Activated CD4-positive, alpha-beta T cell treated with anti-CD3 and anti-CD28 coated beads for 36 hours (primary cell): ENCODE measurements around the gene MRPS21. TPM values are rescaled to one million over a fixed set of nuclear protein-coding genes. Genes with fewer than 3 reads are reported as not detected.

ENCODE experiments used
- ATAC-seq: fragments of 200-7000 bp; cut with Tn5 transposase; one replicate; pipeline ENCODE4 v1.10.0; 2021; ENCODE audit warnings: mild to moderate bottlenecking, moderate library complexity
- CTCF ChIA-PET: fragments of 350-600 bp; sonication (Branson Sonifier 250); formaldehyde crosslinking; loops from one replicate; lab custom pipeline; 2021; ENCODE audit warnings: antibody characterized with exemption; lab: Charles Lee
- POLR2A ChIA-PET: fragments of 350-600 bp; sonication (Branson Sonifier 250); formaldehyde crosslinking; loops from one replicate; lab custom pipeline; 2021; ENCODE audit warnings: antibody characterized with exemption, inconsistent platforms; lab: Charles Lee
- DNase-seq: peaks from one replicate; pipeline ENCODE4 v3.0.0-alpha.2; 2020
- H3K27ac Mint-ChIP-seq: one replicate; pipeline ENCODE4 v1.8.0; 2021; ENCODE audit warnings: mixed read lengths
- H3K27me3 Mint-ChIP-seq: one replicate; pipeline ENCODE4 v1.8.0; 2021; ENCODE audit warnings: mixed read lengths
- H3K36me3 Mint-ChIP-seq: one replicate; pipeline ENCODE4 v1.8.0; 2021; ENCODE audit warnings: low read depth, mixed read lengths
- H3K4me1 Mint-ChIP-seq: one replicate; pipeline ENCODE4 v1.8.0; 2021; ENCODE audit warnings: mixed read lengths
- H3K4me3 Mint-ChIP-seq: one replicate; pipeline ENCODE4 v1.8.0; 2021; ENCODE audit warnings: mild to moderate bottlenecking, moderate library complexity, mixed read lengths
- H3K9me3 Mint-ChIP-seq: one replicate; pipeline ENCODE4 v1.8.0; 2021; ENCODE audit warnings: low read depth, mixed read lengths
- intact Hi-C, 2 experiments: fragments of 100-400 bp; cut with DNase I in 1 of 2; cut with micrococcal nuclease in 1 of 2; formaldehyde crosslinking; loops; one replicate each; pipeline versions ENCODE4 v1.14.2 to v1.15.1; 2022 to 2024; cut with DNase I, micrococcal nuclease
- total RNA-seq, 2 experiments: library from RNA; stranded (reverse); gene quantifications; one replicate each; pipeline ENCODE4 v1.2.3, GENCODE V29; 2021

MRPS21 gene
- total RNA-seq, 2 experiments from 2014 or later, result 86.4 to 111 TPM

GRCh38 chr1:150262388-150263320 is 31.0 kb upstream of the MRPS21 start:
- no peak overlapping the region for H3K4me3 Mint-ChIP-seq
- H3K27me3 Mint-ChIP-seq, result peaks cover 10% of the 10 kb centered on the region
- H3K36me3 Mint-ChIP-seq, result peaks cover 23% of the 10 kb centered on the region
- intact Hi-C loops, result no loop called here
- DNase-seq, result no peak
- H3K4me1 Mint-ChIP-seq, result peaks cover 11% of the 10 kb centered on the region
- ChIA-PET CTCF (interaction anchor here (0.5 to 1.3 kb wide), 3 partner anchors 10 to 151 kb away, joined by 4 read pairs; partner anchors contain the start of gene C1orf54), POLR2A (no interaction called here)
- no peak overlapping the region for H3K27ac Mint-ChIP-seq
- no peak for ATAC-seq
- H3K9me3 Mint-ChIP-seq, result no peaks in the 10 kb centered on the region

GRCh38 chr1:150263549-150263948 is 30.1 kb upstream of the MRPS21 start:
- no peaks in the 10 kb centered on the region for H3K9me3 Mint-ChIP-seq
- no peak for ATAC-seq
- POLR2A ChIA-PET, result interaction anchor here (0.7 kb wide), 1 partner anchor 49 kb away, joined by 3 read pairs; no protein-coding TSS in a partner anchor

DNA sequence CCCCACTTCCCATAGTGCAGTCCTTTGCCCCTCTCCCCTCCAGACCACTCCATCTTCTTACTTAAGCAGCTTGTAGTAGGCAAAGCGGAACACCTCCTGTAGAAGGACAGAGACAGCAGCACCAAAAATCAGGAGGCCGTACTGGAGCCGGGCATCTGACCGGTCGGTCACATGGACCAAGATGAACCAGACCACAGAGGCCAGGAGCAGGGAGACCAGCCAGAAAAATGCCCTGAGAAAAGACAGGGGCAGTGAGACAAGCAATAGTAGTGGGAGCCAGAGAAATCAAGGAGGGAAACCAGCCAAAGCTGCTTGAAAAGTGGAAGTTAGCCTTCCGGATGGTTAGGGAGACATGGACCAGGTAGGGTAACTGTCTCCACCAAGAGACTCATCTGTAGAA is 25.8 kb upstream of the MRPS21 start:
- Mint-ChIP-seq H3K27ac (peak overlapping the region; percentile 98), H3K4me1 (peaks cover 25% of the 10 kb centered on the region), H3K4me3 (peak overlapping the region; percentile 89), H3K9me3 (no peaks in the 10 kb centered on the region), H3K27me3 (no peaks in the 10 kb centered on the region), H3K36me3 (peaks cover 33% of the 10 kb centered on the region)
- CTCF ChIA-PET, result no interaction called here
- DNase-seq (no peak), ATAC-seq (no peak)
- POLR2A ChIA-PET, result no interaction called here
- intact Hi-C loops, result no loop called here

More at GRCh38 chr1:150263549-150263948, 30.1 kb upstream of the MRPS21 start:
- Mint-ChIP-seq H3K36me3 (peaks cover 31% of the 10 kb centered on the region), H3K27me3 (peaks cover 4% of the 10 kb centered on the region), H3K4me3 (no peak overlapping the region), H3K27ac (no peak overlapping the region), H3K4me1 (peaks cover 16% of the 10 kb centered on the region)
- DNase-seq, result no peak
- CTCF ChIA-PET, result interaction anchor here (1.1 kb wide), 1 partner anchor 61 kb away, joined by 4 read pairs; no protein-coding TSS in a partner anchor
- intact Hi-C loops, result no loop called here

DNA sequence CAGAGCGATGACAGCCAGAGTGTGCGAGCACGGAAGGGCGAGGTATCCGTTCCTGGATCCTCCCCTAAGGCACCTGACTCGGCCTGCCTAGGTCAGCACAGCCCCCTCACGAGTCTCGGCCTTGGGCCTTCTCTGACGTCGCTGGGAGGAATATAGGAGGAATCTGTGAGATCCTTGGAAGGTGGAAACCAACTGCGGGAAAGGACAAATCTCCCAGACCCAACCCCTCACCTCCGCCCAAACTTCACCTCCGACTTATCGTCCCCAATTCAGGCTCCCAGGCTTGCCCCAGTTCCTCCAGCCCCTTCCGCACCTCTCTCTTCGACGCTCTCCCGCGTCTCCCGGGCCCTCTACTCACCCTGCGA is 25.3 kb upstream of the MRPS21 start:
- CTCF ChIA-PET, result interaction anchor here (1.0 to 3.5 kb wide), 2 partner anchors 13 kb away, joined by 4 to 21 read pairs; no protein-coding TSS in a partner anchor

GRCh38 chr1:150268705-150269403 is 24.8 kb upstream of the MRPS21 start, which contains the start of gene APH1A:
Gene APH1A, minus strand, starts transcription at chr1:150269016. Its CDS starts 206 bp downstream, at chr1:150268810.
- Mint-ChIP-seq H3K9me3 (no peaks in the 10 kb centered on the region), H3K27me3 (no peaks in the 10 kb centered on the region), H3K36me3 (peaks cover 33% of the 10 kb centered on the region), H3K27ac (peak within 1 kb of the TSS; percentile 98), H3K4me1 (peaks cover 25% of the 10 kb centered on the region), H3K4me3 (peak within 1 kb of the TSS; percentile 89)
- ChIA-PET POLR2A (interaction anchor here (0.6 to 1.0 kb wide), 3 partner anchors 29 to 54 kb away, joined by 3 to 6 read pairs (median 6); no protein-coding TSS in a partner anchor), CTCF (interaction anchor here (0.6 to 3.5 kb wide), 3 partner anchors 12 to 1013 kb away, joined by 3 to 21 read pairs (median 4); no protein-coding TSS in a partner anchor)
- intact Hi-C loops, result loop anchor here (1.0 kb wide), 7 partner anchors 13 to 218 kb away; partner anchors contain the start of genes ANP32E (in 2 of the 2), CIART (in 2 of the 2), MRPS21 (in 1 of the 2) and PRPF3 (in 1 of the 2)
- DNase-seq (peak; percentile 97), ATAC-seq (peak; percentile 99)

More for the DNA sequence above, 25.3 kb upstream of the MRPS21 start:
- POLR2A ChIA-PET, result interaction anchor here (1.0 kb wide), 1 partner anchor 54 kb away, joined by 3 read pairs; no protein-coding TSS in a partner anchor
- intact Hi-C loops, result no loop called here
- ATAC-seq (peak; percentile 41), DNase-seq (peak; percentile 62)
- Mint-ChIP-seq H3K27ac (peak overlapping the region; percentile 98), H3K4me1 (peaks cover 25% of the 10 kb centered on the region), H3K4me3 (peak overlapping the region; percentile 89), H3K36me3 (peaks cover 33% of the 10 kb centered on the region), H3K27me3 (no peaks in the 10 kb centered on the region), H3K9me3 (no peaks in the 10 kb centered on the region)

GRCh38 chr1:150269451-150269850 is 24.2 kb upstream of the MRPS21 start:
- DNase-seq (no peak), ATAC-seq (no peak)
- ChIA-PET POLR2A (interaction anchor here (0.6 to 1.0 kb wide), 4 partner anchors 30 to 830 kb away, joined by 3 to 6 read pairs (median 4); no protein-coding TSS in a partner anchor), CTCF (interaction anchor here (0.6 to 3.5 kb wide), 3 partner anchors 12 to 1012 kb away, joined by 3 to 21 read pairs (median 4); no protein-coding TSS in a partner anchor)
- peak overlapping the region; percentile 98 for H3K27ac Mint-ChIP-seq
- intact Hi-C loops, result loop anchor here (1.0 kb wide), 7 partner anchors 13 to 218 kb away; partner anchors contain the start of genes ANP32E (in 2 of the 2), CIART (in 2 of the 2), MRPS21 (in 1 of the 2) and PRPF3 (in 1 of the 2)
- H3K9me3 Mint-ChIP-seq, result no peaks in the 10 kb centered on the region
- H3K4me1 Mint-ChIP-seq, result peaks cover 25% of the 10 kb centered on the region
- no peaks in the 10 kb centered on the region for H3K27me3 Mint-ChIP-seq
- H3K36me3 Mint-ChIP-seq, result peaks cover 33% of the 10 kb centered on the region
- peak overlapping the region; percentile 89 for H3K4me3 Mint-ChIP-seq

DNA sequence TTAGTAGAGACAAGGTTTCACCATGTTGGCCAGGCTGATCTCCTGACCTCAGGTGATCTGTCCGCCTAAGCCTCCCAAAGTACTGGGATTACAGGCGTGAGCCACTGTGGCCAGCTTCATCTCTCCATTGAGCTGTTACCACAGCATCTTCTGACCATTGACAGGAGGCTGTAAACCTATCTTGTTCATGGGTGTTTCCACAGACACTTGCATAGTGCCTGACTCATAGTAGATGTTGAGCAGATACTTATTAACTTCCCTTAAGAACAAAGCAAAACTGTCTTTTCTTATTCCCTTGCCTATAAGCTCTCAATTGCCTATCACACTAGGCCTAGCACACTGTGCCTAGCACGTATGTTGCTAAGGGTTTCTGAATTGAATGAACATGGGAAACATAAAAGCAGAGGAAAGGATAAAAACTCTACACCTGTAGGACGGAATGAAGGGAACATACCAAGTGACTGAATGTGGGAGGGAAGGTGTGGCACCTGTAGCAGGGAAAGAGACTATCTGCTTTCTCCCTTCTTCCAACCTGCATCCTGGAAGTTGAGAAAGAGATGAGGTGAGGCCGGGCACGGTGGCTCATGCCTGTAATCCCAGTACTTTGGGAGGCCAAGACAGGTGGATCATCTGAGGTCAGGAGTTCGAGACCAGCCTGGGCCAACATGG is 22.2 kb upstream of the MRPS21 start:
- Mint-ChIP-seq H3K4me1 (peaks cover 25% of the 10 kb centered on the region), H3K9me3 (no peaks in the 10 kb centered on the region), H3K27me3 (no peaks in the 10 kb centered on the region), H3K4me3 (no peak overlapping the region), H3K36me3 (peaks cover 21% of the 10 kb centered on the region), H3K27ac (no peak overlapping the region)
- DNase-seq (no peak), ATAC-seq (no peak)
- intact Hi-C loops, result no loop called here
- ChIA-PET CTCF (interaction anchor here (0.6 to 3.5 kb wide), 4 partner anchors 9 to 288 kb away, joined by 3 to 21 read pairs (median 4); no protein-coding TSS in a partner anchor), POLR2A (no interaction called here)

DNA sequence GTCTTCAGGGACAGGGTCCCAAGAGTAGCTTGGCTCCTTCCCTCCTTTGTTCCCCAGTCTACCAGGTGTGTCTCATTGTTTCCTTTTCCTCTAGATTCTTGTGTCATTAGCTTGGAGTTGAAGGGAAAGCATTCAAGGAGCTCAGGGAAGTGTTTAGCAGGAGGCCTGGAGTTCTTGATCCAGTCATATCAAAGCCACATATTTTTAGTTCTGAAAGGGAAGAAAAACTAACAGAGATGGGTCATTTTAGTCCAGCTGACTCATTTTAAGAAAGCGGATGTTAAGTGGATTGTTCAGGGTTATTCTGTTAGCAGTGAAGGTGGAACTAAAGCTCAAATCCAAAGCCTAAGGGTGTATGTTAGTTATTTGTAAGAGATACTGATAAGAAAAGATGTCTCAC is 20.4 kb upstream of the MRPS21 start:
- ChIA-PET POLR2A (no interaction called here), CTCF (interaction anchor here (1.2 to 2.0 kb wide), 5 partner anchors 10 to 288 kb away, joined by 3 to 11 read pairs (median 4); partner anchors contain the start of gene CIART)
- H3K27ac Mint-ChIP-seq, result no peak overlapping the region

DNA sequence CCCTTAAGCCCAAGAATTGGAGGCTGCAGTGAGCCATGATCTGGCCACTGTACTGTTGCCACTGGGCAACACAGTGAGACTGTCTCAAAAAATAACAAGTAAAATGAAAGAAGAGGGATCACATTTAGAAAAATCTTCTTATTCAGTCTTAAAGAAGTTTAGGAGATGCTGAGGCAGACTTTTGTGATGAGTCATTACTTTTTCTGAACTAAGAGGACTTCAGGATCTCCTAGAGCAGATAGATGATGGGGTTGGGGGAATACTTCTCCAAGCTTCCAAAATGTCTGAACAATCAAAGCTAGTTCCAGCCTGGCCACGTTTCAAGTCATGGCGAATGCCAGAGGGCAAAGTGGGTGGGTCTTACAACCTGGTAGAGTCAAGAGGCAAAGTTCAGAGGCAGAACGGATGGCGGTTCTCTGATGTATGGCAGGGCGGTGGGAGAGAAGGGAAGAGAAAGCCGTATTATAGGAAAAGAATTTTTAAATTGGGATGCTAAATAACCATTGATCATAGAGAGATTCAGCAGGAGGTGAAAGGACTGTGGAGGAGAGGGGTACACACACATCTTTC is 13.4 kb upstream of the MRPS21 start:
- ATAC-seq (no peak), DNase-seq (no peak)
- Mint-ChIP-seq H3K36me3 (peaks cover 2% of the 10 kb centered on the region), H3K9me3 (peaks cover 2% of the 10 kb centered on the region), H3K4me1 (peaks cover 29% of the 10 kb centered on the region), H3K27me3 (no peaks in the 10 kb centered on the region), H3K4me3 (no peak overlapping the region), H3K27ac (no peak overlapping the region)
- POLR2A ChIA-PET, result no interaction called here
- intact Hi-C loops, result loop anchor here in 1 of 2 experiments (5.0 kb wide), 1 partner anchor 43 kb away; the partner anchor contains the start of gene ANP32E
- CTCF ChIA-PET, result interaction anchor here (0.5 to 2.2 kb wide), 6 partner anchors 11 to 729 kb away, joined by 3 to 23 read pairs (median 4); partner anchors contain the start of genes APH1A and CA14

More for the DNA sequence above, 20.4 kb upstream of the MRPS21 start:
- DNase-seq, result no peak
- ATAC-seq, result no peak
- intact Hi-C loops, result no loop called here
- H3K4me1 Mint-ChIP-seq, result peaks cover 9% of the 10 kb centered on the region
- no peaks in the 10 kb centered on the region for H3K9me3 Mint-ChIP-seq
- H3K27me3 Mint-ChIP-seq, result no peaks in the 10 kb centered on the region
- peaks cover 5% of the 10 kb centered on the region for H3K36me3 Mint-ChIP-seq
- H3K4me3 Mint-ChIP-seq, result no peak overlapping the region
